Neural progenitor cell (in vitro differentiated cells): ENCODE measurements around the gene TBC1D3B. TPM values are rescaled to one million over a fixed set of nuclear protein-coding genes. Genes with fewer than 3 reads are reported as not detected.

ENCODE experiments used
- DNase-seq: peaks from one replicate; pipeline ENCODE4 v3.0.0-alpha.2; 2016; ENCODE audit warnings: low spot score
- H2AFZ ChIP-seq: fragments of 200-600 bp; sonication (generic); replicated peaks from 2 replicates; pipeline ENCODE4 v1.6.1; 2016; ENCODE audit warnings: antibody characterized with exemption
- H3F3A ChIP-seq: fragments of 200-600 bp; sonication (generic); 2 replicates; pipeline ENCODE4 v1.6.1; 2016; ENCODE audit warnings: antibody characterized with exemption, low read depth
- H3K27ac ChIP-seq: fragments of 200-600 bp; sonication (generic); 2 replicates; pipeline ENCODE4 v1.5.1; 2016; ENCODE audit warnings: mild to moderate bottlenecking
- H3K27me3 ChIP-seq: fragments of 200-600 bp; sonication (generic); 2 replicates; pipeline ENCODE4 v1.6.1; 2016; ENCODE audit warnings: mild to moderate bottlenecking, moderate library complexity
- H3K36me3 ChIP-seq: fragments of 200-600 bp; sonication (generic); 2 replicates; pipeline ENCODE4 v1.5.1; 2016
- H3K4me1 ChIP-seq: fragments of 200-600 bp; sonication (generic); 2 replicates; pipeline ENCODE4 v1.6.1; 2016; ENCODE audit warnings: mixed run types
- H3K4me2 ChIP-seq: fragments of 200-600 bp; sonication (generic); 2 replicates; pipeline ENCODE4 v1.6.1; 2016
- H3K4me3 ChIP-seq: fragments of 200-600 bp; sonication (generic); 2 replicates; pipeline ENCODE4 v1.5.1; 2016
- H3K79me2 ChIP-seq: fragments of 200-600 bp; sonication (generic); 2 replicates; pipeline ENCODE4 v1.6.1; 2016; ENCODE audit warnings: low read depth
- H3K9ac ChIP-seq: fragments of 200-600 bp; sonication (generic); 2 replicates; pipeline ENCODE4 v1.6.1; 2016
- H3K9me3 ChIP-seq: fragments of 200-600 bp; sonication (generic); 2 replicates; pipeline ENCODE4 v1.5.1; 2016; ENCODE audit warnings: low read depth
- H4K20me1 ChIP-seq: fragments of 200-600 bp; sonication (generic); 2 replicates; pipeline ENCODE4 v1.6.1; 2016; ENCODE audit warnings: low read depth
- H3K27ac Mint-ChIP-seq: 3 replicates; pipeline ENCODE4 v1.8.0; 2021; ENCODE audit warnings: mixed read lengths
- H3K27me3 Mint-ChIP-seq: 2 replicates; pipeline ENCODE4 v1.8.0; 2022; ENCODE audit warnings: low read depth, mild to moderate bottlenecking, inconsistent platforms, moderate library complexity, mixed read lengths; ENCODE audit not compliant: insufficient read depth
- H3K36me3 Mint-ChIP-seq: 3 replicates; pipeline ENCODE4 v1.8.0; 2021; ENCODE audit warnings: mixed read lengths
- H3K4me1 Mint-ChIP-seq: 3 replicates; pipeline ENCODE4 v1.8.0; 2021; ENCODE audit warnings: mixed read lengths
- H3K4me3 Mint-ChIP-seq: 3 replicates; pipeline ENCODE4 v1.8.0; 2021; ENCODE audit warnings: mild to moderate bottlenecking, moderate library complexity, mixed read lengths
- H3K9me3 Mint-ChIP-seq: 3 replicates; pipeline ENCODE4 v1.8.0; 2020; ENCODE audit warnings: mixed read lengths
- EZH2 ChIP-seq: fragments of 200-600 bp; sonication (generic); IDR thresholded peaks from 2 replicates; pipeline ENCODE4 v1.6.1; 2017; ENCODE audit warnings: antibody characterized with exemption, mild to moderate bottlenecking, moderate library complexity
- EZH2phosphoT487 ChIP-seq: fragments of 200-600 bp; sonication (generic); IDR thresholded peaks from 2 replicates; pipeline ENCODE4 v1.6.1; 2017; ENCODE audit warnings: antibody characterized with exemption
- total RNA-seq: library from RNA; depleted of rRNA; stranded (reverse); fragments of >200 nt; gene quantifications from 2 replicates; pipeline ENCODE4 v1.2.3, GENCODE V29; 2015; ENCODE audit warnings: low replicate concordance
- TF ChIP-seq, protein P1 (sequence below): fragments of 200-600 bp; sonication (generic); IDR thresholded peaks from 2 replicates; pipeline ENCODE4 v1.5.1; 2017; ENCODE audit warnings: antibody characterized with exemption, mild to moderate bottlenecking

The TBC1D3B gene
- total RNA-seq, 1 donor from 2014 or later = not detected

DNA sequence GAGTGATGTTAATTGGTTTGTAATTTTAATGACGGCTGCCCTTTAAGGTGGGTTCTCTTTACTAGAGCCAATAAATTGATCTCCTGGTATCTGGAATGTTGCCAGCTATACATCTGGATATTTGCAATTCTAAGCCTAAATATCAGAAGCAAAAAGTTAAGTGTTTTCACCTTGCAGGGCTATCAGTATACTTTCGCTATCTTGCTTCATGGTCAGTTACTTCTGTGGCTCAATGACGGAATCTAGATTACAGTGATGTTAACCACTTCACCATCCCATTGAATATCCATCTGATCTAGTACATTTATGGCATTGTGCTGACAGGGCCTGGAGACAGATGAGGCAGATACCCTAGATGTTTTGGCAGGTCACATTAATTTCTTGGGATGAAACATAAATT is 44.5 kb downstream of the TBC1D3B start:
- no peak overlapping the region for H3K27ac ChIP-seq
- no peaks in the 10 kb centered on the region for H3K27me3 ChIP-seq
- no peak overlapping the region for H3K4me2 ChIP-seq
- peaks cover 2% of the 10 kb centered on the region for H3K9me3 Mint-ChIP-seq
- H3K9ac ChIP-seq = no peak overlapping the region
- no peaks in the 10 kb centered on the region for H4K20me1 ChIP-seq
- H3K4me3 Mint-ChIP-seq = no peak overlapping the region
- H3K4me1 Mint-ChIP-seq = peaks cover 7% of the 10 kb centered on the region
- TF ChIP-seq EZH2phosphoT487 = no peak
- TF ChIP-seq, protein P1, sequence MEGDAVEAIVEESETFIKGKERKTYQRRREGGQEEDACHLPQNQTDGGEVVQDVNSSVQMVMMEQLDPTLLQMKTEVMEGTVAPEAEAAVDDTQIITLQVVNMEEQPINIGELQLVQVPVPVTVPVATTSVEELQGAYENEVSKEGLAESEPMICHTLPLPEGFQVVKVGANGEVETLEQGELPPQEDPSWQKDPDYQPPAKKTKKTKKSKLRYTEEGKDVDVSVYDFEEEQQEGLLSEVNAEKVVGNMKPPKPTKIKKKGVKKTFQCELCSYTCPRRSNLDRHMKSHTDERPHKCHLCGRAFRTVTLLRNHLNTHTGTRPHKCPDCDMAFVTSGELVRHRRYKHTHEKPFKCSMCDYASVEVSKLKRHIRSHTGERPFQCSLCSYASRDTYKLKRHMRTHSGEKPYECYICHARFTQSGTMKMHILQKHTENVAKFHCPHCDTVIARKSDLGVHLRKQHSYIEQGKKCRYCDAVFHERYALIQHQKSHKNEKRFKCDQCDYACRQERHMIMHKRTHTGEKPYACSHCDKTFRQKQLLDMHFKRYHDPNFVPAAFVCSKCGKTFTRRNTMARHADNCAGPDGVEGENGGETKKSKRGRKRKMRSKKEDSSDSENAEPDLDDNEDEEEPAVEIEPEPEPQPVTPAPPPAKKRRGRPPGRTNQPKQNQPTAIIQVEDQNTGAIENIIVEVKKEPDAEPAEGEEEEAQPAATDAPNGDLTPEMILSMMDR = no peak
- no peak for TF ChIP-seq EZH2
- H3K9me3 ChIP-seq = no peaks in the 10 kb centered on the region
- H3K4me3 ChIP-seq = no peak overlapping the region
- H3K27ac Mint-ChIP-seq = no peak overlapping the region
- no peaks in the 10 kb centered on the region for H3K36me3 ChIP-seq
- H3F3A ChIP-seq = no peaks in the 10 kb centered on the region
- no peak overlapping the region for H2AFZ ChIP-seq
- peaks cover 5% of the 10 kb centered on the region for H3K4me1 ChIP-seq
- DNase-seq = no peak
- peaks cover 4% of the 10 kb centered on the region for H3K27me3 Mint-ChIP-seq
- H3K79me2 ChIP-seq = no peaks in the 10 kb centered on the region
- no peaks in the 10 kb centered on the region for H3K36me3 Mint-ChIP-seq

GRCh38 chr17:36131421-36131820 is 45.0 kb downstream of the TBC1D3B start:
- Histone ChIP-seq H3K79me2 (no peaks in the 10 kb centered on the region), H3K4me3 (no peak overlapping the region), H3K36me3 (no peaks in the 10 kb centered on the region), H3K4me1 (peaks cover 5% of the 10 kb centered on the region), H4K20me1 (no peaks in the 10 kb centered on the region), H2AFZ (no peak overlapping the region), H3K9me3 (no peaks in the 10 kb centered on the region), H3K4me2 (no peak overlapping the region), H3K27me3 (no peaks in the 10 kb centered on the region), H3F3A (no peaks in the 10 kb centered on the region), H3K9ac (no peak overlapping the region), H3K27ac (no peak overlapping the region)
- DNase-seq = no peak
- Mint-ChIP-seq H3K27me3 (peaks cover 5% of the 10 kb centered on the region), H3K4me3 (no peak overlapping the region), H3K4me1 (peaks cover 7% of the 10 kb centered on the region), H3K36me3 (no peaks in the 10 kb centered on the region), H3K27ac (no peak overlapping the region), H3K9me3 (peaks cover 5% of the 10 kb centered on the region)
- TF ChIP-seq, protein P1 = no peak
- no peak for TF ChIP-seq EZH2phosphoT487
- no peak for TF ChIP-seq EZH2

DNA sequence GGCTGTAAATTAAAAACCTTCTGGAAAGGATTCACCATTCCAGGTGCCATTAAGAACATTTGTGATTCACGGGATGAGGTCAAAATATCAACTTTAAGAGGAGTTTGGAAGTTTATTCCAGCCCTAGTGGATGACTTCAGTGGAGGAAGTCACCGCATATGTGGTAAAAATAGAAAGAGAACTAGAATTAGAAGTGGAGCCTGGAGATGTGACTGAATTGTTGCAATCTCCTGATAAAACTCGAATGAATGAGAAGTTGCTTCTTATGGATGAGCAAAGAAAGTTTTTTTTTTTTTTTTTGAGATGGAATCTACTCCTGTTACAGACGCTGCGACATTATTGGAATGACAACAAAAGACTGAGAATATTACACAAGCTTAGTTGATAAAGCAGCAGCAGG is 46.1 kb downstream of the TBC1D3B start:
- Mint-ChIP-seq H3K4me3 (no peak overlapping the region), H3K27ac (no peak overlapping the region), H3K4me1 (peaks cover 7% of the 10 kb centered on the region), H3K9me3 (peaks cover 12% of the 10 kb centered on the region), H3K36me3 (no peaks in the 10 kb centered on the region), H3K27me3 (peaks cover 5% of the 10 kb centered on the region)
- Histone ChIP-seq H3K36me3 (no peaks in the 10 kb centered on the region), H3K4me1 (peaks cover 5% of the 10 kb centered on the region), H4K20me1 (no peaks in the 10 kb centered on the region), H3K4me3 (no peak overlapping the region), H3K79me2 (no peaks in the 10 kb centered on the region), H2AFZ (no peak overlapping the region), H3K4me2 (no peak overlapping the region), H3K9me3 (no peaks in the 10 kb centered on the region), H3K27me3 (no peaks in the 10 kb centered on the region), H3K27ac (no peak overlapping the region), H3K9ac (no peak overlapping the region), H3F3A (no peaks in the 10 kb centered on the region)
- no peak for DNase-seq
- TF ChIP-seq EZH2 (no peak), EZH2phosphoT487 (no peak)

DNA sequence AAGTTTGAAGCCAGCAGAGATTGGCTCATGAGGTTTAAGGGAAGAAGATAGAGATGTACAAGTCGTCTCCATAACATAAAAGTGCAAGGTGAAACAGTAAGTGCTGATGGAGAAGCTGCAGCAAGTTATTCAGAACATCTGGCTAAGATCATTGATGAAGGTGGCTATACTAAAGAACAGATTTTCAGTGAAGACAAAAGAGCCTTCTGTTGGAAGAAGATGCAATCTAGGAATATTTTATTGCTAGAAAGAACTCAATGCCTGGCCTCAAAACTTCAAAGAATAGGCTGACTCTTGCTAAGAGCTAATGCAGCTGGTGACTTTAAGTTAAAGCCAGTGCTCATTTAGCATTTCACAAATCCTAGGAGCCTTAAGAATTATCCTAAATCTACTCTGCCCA is 46.8 kb downstream of the TBC1D3B start:
- Mint-ChIP-seq H3K4me3 (no peak overlapping the region), H3K27ac (no peak overlapping the region)
- no peak overlapping the region for H2AFZ ChIP-seq

More for the DNA sequence above, 46.8 kb downstream of the TBC1D3B start:
- no peak overlapping the region for H3K4me3 ChIP-seq
- Mint-ChIP-seq H3K4me1 (peaks cover 7% of the 10 kb centered on the region), H3K36me3 (no peaks in the 10 kb centered on the region), H3K27me3 (peaks cover 5% of the 10 kb centered on the region), H3K9me3 (peaks cover 12% of the 10 kb centered on the region)
- no peaks in the 10 kb centered on the region for H3K79me2 ChIP-seq
- no peaks in the 10 kb centered on the region for H3K36me3 ChIP-seq
- no peak overlapping the region for H3K9ac ChIP-seq
- H3K27me3 ChIP-seq = no peaks in the 10 kb centered on the region
- no peaks in the 10 kb centered on the region for H3K9me3 ChIP-seq
- no peak for DNase-seq
- H3K4me2 ChIP-seq = no peak overlapping the region
- H3K27ac ChIP-seq = no peak overlapping the region
- no peak for TF ChIP-seq EZH2
- TF ChIP-seq, protein P1 = no peak
- no peak for TF ChIP-seq EZH2phosphoT487
- peaks cover 5% of the 10 kb centered on the region for H3K4me1 ChIP-seq
- no peaks in the 10 kb centered on the region for H4K20me1 ChIP-seq
- H3F3A ChIP-seq = no peaks in the 10 kb centered on the region
